ENCODE data around the gene PABPN1. TPM values are rescaled to one million over a fixed set of nuclear protein-coding genes. Genes with fewer than 3 reads are reported as not detected.
A peak's percentile ranks its signal among the peaks of the same experiment; 100 is the strongest.

PABPN1 gene
- total RNA-seq, 4 donors from 2014 or later: 58.2 to 78.4 (median 59.2) TPM

GRCh38 chr14:23361763-23362162 lies 40.5 kb downstream of the PABPN1 start:
- ATAC-seq (ENCODE audit: low FRiP score) (no peak), DNase-seq (ENCODE audit: low spot score) (no peak)
- TF ChIP-seq CTCF (IDR thresholded peaks at IDR 0.05): no peak

GRCh38 chr14:23362200-23362599 lies 40.9 kb downstream of the PABPN1 start:
- TF ChIP-seq CTCF (IDR thresholded peaks at IDR 0.05): no peak
- no peak for DNase-seq (ENCODE audit: low spot score)
- no peak for ATAC-seq (ENCODE audit: low FRiP score)

- DNase-seq (ENCODE audit: low spot score): no peak
- no peak for TF ChIP-seq CTCF (IDR thresholded peaks at IDR 0.05)
- no peak for ATAC-seq (ENCODE audit: low FRiP score)
Observed at GRCh38 chr14:23364164-23365035, 43.1 kb downstream of the PABPN1 start.

GRCh38 chr14:23365036-23365731 lies 43.9 kb downstream of the PABPN1 start, which contains the start of gene EFS:
TSS of gene EFS (minus strand) at chr14:23365172. CDS start at chr14:23365025, 147 bp downstream.
- DNase-seq (ENCODE audit: low spot score): no peak
- ATAC-seq (ENCODE audit: low FRiP score): peak; percentile 28
- no peak for TF ChIP-seq CTCF (IDR thresholded peaks at IDR 0.05)

GRCh38 chr14:23365732-23366425 lies 44.6 kb downstream of the PABPN1 start:
- TF ChIP-seq CTCF (IDR thresholded peaks at IDR 0.05): no peak
- ATAC-seq (ENCODE audit: low FRiP score) (peak; percentile 76), DNase-seq (ENCODE audit: low spot score) (no peak)

- DNase-seq (ENCODE audit: low spot score) (peak; percentile 30), ATAC-seq (ENCODE audit: low FRiP score) (peak; percentile 70)
- TF ChIP-seq CTCF (IDR thresholded peaks at IDR 0.05): no peak
Observed at GRCh38 chr14:23366426-23366921, 45.2 kb downstream of the PABPN1 start.
